ENCODE measurements around the gene FER1L5.

Gene FER1L5

DNA sequence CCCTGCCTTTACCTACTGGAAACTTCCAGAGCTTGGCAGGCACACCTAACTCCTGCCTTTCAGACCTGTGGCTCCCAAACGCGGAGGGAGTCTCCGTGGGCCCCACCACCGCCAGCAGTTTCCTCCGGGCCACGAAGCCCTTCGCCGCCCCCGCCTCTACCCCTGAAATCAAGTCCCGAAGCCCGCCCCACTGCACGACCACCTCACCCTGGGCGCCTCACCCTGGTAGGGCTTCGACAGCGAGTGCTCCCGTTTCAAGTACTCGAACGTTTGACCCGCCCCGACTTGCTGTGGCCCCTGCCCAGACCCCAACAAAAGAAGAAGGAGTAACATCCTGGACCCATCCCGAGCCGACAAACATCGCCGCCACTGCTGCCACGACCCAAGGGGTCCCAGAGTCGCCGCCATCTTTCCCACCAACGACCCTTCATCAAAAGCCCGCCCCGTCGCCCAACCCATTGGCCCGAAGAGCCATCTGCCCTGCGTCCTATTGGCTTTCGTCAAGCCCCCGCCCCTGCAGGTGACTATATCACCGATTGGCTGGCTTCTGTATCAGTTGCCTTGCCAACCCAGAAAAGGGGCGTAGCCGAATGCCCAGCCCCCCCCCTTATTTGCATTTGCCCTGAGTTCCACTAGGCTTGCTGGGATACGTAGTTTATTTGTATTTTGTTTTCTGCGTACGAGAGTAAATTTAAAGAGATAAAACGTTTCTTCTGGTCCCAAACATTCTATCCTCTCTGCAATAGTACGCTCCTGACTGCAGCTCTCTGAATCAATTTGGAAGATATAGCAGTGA, 97.3 kb downstream of the FER1L5 start, which contains the start of gene LMAN2L:
TSS of gene LMAN2L (minus strand) at position 432 of the 796 bp plus-strand sequence. CDS start at position 408, 24 bp downstream.
- DNase-seq (ENCODE audit: low read depth), result peak; percentile 87
- peak within 1 kb of the TSS; percentile 91 for H3K4me3 ChIP-seq (ENCODE audit: low read depth, low read length)
- TF ChIP-seq, protein P1, sequence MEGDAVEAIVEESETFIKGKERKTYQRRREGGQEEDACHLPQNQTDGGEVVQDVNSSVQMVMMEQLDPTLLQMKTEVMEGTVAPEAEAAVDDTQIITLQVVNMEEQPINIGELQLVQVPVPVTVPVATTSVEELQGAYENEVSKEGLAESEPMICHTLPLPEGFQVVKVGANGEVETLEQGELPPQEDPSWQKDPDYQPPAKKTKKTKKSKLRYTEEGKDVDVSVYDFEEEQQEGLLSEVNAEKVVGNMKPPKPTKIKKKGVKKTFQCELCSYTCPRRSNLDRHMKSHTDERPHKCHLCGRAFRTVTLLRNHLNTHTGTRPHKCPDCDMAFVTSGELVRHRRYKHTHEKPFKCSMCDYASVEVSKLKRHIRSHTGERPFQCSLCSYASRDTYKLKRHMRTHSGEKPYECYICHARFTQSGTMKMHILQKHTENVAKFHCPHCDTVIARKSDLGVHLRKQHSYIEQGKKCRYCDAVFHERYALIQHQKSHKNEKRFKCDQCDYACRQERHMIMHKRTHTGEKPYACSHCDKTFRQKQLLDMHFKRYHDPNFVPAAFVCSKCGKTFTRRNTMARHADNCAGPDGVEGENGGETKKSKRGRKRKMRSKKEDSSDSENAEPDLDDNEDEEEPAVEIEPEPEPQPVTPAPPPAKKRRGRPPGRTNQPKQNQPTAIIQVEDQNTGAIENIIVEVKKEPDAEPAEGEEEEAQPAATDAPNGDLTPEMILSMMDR (IDR thresholded peaks at IDR 0.05; ENCODE audit: control insufficient read depth, extremely low read depth, insufficient read depth), result 0 out of 2 replicates have a peak, but pooled peaks have one; percentile 4

DNA sequence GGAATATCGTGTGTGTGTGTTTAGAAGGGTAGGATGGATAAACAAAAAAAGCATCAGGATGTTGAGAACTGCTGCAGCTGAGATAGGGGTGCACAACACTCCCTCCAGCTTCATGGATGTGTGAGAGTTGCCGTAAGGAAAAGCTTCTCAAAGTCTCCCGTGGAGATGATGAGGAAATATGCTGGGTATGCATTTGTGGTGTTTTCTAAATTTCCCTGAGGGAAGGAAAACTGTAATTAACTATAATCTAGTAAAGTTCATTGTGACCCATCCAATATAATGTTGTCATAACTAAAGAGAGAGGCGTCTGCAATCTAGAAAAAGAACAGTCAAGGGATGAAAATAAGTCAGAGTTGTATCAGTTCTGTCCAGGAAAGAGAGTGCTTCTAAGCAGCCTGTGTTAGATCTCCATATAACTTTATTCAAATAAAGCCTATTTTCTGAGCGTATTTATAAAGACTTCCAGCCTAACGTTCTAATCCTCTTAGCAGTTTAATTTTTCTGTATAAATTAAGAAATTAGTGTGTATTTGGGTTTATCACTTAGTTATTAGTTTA, 104.6 kb downstream of the FER1L5 start:
- H3K4me3 ChIP-seq (ENCODE audit: low read depth, low read length), result no peak overlapping the region
- TF ChIP-seq, protein P1 (IDR thresholded peaks at IDR 0.05; ENCODE audit: control insufficient read depth, extremely low read depth, insufficient read depth), result no peak
- no peak for DNase-seq (ENCODE audit: low read depth)

DNA sequence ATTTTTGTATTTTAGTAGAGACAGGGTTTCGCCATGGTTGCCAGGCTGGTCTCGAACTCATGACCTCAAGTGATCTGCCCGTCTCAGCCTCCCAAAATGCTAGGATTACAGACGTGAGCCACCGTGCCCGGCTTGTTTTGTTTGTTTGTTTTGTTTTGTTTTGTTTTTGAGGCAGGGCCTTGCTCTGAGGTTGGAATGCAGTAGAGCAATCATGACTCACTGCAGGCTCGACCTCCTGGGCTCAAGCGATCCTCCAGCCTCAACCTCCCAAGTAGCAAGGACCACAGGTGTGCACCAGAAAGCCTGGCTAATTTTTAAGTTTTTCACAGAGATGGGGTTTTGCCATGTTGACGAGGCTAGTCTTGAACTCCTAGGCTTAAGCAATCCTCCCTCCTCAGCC, 109.2 kb downstream of the FER1L5 start:
- H3K4me3 ChIP-seq (ENCODE audit: low read depth, low read length), result no peak overlapping the region
- TF ChIP-seq, protein P1 (IDR thresholded peaks at IDR 0.05; ENCODE audit: control insufficient read depth, extremely low read depth, insufficient read depth), result no peak
- no peak for DNase-seq (ENCODE audit: low read depth)

DNA sequence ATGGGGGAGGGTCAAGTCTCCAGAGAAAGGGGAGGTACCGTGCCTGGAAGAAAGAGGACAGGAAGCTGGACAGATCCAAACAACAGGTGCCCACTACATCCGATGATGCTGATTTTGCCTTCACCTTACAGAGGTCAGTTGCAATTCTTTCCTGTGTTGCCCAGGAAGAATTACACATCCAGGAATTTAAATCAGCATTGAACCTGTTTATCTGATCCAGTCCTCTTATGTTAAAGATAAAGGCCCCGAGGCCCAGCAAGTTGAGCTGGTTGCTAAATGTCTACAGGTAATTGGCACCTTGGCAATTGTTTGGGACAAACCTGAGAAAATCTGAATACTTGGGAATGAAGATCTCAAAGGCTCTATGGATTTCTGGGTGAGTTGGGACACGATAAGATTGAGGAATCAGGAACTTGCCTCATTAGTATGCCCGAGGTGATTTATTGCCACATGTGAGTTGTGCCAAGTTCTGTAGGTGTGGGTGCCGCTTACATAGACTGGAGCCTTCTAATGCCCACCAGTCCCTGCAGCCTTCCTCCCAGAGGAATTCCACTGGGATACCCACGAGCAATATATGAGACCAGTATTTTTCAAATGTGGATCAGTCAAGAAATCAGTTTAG, 111.2 kb downstream of the FER1L5 start:
- TF ChIP-seq, protein P1 (IDR thresholded peaks at IDR 0.05; ENCODE audit: control insufficient read depth, extremely low read depth, insufficient read depth), result no peak
- no peak overlapping the region for H3K4me3 ChIP-seq (ENCODE audit: low read depth, low read length)
- no peak for DNase-seq (ENCODE audit: low read depth)

DNA sequence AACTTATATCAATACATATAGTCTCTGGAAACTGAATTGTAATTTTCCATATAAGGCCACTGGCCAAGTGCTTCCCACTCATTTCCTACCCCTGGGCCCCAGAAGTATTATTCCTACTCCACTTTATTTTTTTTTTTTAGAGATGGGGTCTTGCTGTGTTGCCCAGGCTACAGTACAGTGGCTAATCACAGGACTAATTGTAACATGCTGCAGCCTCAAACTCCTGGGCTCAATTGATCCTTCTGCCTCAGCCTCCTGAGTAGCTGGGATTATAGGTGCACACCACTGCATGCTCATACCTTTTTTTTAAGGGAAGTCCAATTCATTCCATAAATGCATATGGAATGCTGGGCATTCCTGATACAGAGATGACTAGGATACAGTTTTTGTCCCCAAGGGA, 111.8 kb downstream of the FER1L5 start:
- TF ChIP-seq, protein P1 (IDR thresholded peaks at IDR 0.05; ENCODE audit: control insufficient read depth, extremely low read depth, insufficient read depth), result no peak
- H3K4me3 ChIP-seq (ENCODE audit: low read depth, low read length), result no peak overlapping the region
- no peak for DNase-seq (ENCODE audit: low read depth)
